ENCODE data around the gene DLK2. TPM values are rescaled to one million over a fixed set of nuclear protein-coding genes. Genes with fewer than 3 reads are reported as not detected.
A peak's percentile ranks its signal among the peaks of the same experiment; 100 is the strongest.

Gene DLK2
- total RNA-seq, 2 experiments from 2014 or later: 0.78 to 0.93 TPM

DNA sequence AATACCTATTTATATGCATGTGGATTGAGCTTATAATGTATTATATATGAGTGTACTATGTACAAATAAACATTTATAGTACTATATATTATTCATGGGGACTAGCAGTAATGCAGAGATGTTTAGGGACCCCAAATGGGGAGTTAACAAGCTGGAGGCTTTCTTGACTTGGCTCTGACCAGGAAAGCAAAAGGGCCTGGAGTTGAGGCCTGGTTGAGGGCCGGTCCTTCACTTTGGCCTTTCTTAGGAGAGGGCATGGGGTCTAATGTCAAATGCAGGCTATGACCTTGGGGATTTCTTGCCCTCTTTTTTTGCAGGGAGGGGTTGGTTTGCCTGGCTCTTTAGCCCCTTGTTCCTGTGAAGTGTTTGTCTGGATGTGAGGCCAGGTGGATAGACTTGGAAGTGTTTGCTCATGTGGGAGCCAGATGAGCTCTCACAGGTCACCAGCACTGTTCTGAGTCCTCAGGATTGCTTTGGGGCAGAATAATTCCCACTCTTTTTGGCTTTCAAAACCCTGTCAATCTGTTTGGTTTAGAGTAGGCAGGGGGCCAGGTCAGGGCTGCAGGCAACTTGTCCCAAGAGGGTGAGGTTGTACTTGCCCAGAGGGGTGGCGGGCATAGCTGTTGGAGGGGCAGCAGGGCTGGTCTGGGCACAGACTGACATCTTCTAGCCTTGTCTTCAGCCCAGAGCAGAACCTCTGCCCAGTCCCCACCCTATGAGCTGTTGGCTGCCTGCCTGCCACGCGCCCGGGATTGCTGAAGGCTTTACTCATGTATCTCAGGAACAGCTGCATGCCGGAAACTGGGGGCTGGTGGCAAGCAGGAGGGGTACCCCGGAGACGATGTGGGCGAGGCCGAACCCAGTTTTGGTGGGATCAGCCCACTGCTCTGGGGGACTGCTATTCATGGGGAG lies 36.7 kb upstream of the DLK2 start:
- H3K36me3 Mint-ChIP-seq: peaks cover 4% of the 10 kb centered on the region
- no peak for DNase-seq
- no peak overlapping the region for H3K27ac Mint-ChIP-seq
- H3K4me3 Mint-ChIP-seq: no peak overlapping the region
- H3K4me1 Mint-ChIP-seq: peaks cover 16% of the 10 kb centered on the region
- H3K27me3 Mint-ChIP-seq: no peaks in the 10 kb centered on the region
- H3K9me3 Mint-ChIP-seq: no peaks in the 10 kb centered on the region

DNA sequence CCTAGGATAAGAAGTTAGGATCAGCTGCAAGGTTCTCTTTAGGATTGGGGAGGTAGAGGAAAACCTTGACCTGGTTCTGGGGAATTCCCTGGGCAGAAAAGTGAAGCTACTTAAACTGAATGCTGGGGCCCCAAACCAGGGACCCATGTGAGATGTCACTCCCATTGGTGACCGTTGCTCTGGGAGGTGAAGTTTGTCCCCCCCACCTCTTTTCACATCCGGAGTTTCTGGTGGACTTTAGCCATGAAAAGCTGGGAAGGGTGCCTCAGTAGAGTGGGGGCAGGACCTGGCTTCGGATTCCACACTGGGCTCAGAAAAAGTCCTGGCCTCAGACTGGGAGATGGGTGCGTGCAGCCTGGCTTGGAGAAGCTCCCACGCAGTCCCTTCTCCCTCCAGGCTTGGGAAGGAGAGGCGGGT lies 35.2 kb upstream of the DLK2 start:
- H3K9me3 Mint-ChIP-seq: no peaks in the 10 kb centered on the region
- H3K4me3 Mint-ChIP-seq: no peak overlapping the region
- H3K4me1 Mint-ChIP-seq: peaks cover 19% of the 10 kb centered on the region
- H3K27ac Mint-ChIP-seq: no peak overlapping the region
- no peaks in the 10 kb centered on the region for H3K27me3 Mint-ChIP-seq
- no peak for DNase-seq
- H3K36me3 Mint-ChIP-seq: peaks cover 4% of the 10 kb centered on the region

DNA sequence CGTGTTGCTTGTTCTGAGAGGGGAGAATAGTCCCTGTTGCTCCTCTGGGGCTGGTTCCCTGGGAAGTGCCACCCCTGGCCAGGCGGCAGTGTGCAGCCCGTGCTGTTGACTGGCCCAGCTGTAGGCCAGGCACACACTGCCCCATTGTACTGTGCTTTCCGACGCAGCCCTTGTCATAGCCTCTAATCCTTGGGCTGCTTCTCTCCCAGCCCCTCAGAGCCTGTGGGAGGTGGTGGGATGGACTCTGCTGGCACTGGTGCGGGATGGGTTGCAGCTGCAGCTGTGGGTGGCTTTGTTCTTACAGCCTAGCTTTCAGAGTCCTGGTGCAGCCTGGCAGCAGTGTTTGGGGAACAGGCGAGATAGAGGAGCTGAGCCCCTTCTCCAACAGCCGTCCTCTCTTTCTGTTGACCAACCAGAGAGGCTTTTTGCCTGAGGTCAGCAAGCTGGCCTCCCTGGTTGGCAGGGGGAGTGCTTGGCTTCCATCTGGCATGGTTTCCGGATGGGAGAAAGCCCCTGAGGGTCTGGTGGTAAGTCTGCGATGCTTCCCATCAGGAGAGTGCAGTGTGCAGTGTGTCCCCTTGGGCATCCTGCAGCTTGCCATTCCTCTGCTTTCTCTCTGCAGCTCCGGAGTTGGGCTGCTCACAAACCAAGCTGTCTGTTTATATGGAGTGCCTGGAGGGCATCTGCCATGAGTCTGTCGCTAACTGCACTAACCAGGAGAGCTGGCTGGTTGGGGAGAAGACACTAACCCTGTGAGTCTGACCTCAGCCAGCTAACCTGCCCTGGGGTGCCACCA lies 34.1 kb upstream of the DLK2 start:
- H3K4me3 Mint-ChIP-seq: no peak overlapping the region
- H3K27me3 Mint-ChIP-seq: no peaks in the 10 kb centered on the region
- H3K9me3 Mint-ChIP-seq: no peaks in the 10 kb centered on the region
- H3K36me3 Mint-ChIP-seq: peaks cover 4% of the 10 kb centered on the region
- no peak for DNase-seq
- peaks cover 14% of the 10 kb centered on the region for H3K4me1 Mint-ChIP-seq
- H3K27ac Mint-ChIP-seq: no peak overlapping the region

DNA sequence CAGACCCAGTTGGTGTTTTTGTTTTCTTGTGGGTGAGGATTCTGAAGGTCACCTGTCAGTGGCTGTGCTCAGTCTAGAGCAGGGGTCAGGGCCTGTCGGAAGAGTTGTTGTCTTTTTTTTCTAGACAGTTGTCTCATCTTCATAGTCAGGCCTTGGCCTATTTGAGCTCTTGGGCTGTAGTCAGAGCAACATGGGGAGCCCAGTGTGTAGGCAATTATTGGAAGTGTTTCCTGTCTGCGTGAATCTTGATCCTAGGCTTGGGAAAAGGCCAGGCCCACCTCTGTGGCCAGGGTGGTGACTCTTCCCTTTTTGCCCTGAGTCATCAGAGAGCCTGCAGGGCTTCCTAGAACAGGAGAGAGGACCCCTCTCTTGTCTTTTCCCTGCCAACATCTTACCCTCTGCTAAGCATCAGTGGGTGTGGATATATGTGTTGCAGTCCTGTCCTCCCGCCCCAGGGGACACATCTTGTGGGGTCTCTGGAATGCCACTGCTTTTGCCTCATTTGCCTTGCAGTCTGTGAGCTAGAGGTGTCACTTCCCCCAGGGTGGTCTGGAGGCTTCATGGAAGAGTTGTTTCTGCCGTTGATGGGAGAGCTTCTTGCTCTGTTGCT lies 33.4 kb upstream of the DLK2 start:
- Mint-ChIP-seq H3K27ac (no peak overlapping the region), H3K9me3 (no peaks in the 10 kb centered on the region), H3K36me3 (peaks cover 4% of the 10 kb centered on the region), H3K4me1 (peaks cover 9% of the 10 kb centered on the region), H3K4me3 (no peak overlapping the region), H3K27me3 (no peaks in the 10 kb centered on the region)
- DNase-seq: no peak

DNA sequence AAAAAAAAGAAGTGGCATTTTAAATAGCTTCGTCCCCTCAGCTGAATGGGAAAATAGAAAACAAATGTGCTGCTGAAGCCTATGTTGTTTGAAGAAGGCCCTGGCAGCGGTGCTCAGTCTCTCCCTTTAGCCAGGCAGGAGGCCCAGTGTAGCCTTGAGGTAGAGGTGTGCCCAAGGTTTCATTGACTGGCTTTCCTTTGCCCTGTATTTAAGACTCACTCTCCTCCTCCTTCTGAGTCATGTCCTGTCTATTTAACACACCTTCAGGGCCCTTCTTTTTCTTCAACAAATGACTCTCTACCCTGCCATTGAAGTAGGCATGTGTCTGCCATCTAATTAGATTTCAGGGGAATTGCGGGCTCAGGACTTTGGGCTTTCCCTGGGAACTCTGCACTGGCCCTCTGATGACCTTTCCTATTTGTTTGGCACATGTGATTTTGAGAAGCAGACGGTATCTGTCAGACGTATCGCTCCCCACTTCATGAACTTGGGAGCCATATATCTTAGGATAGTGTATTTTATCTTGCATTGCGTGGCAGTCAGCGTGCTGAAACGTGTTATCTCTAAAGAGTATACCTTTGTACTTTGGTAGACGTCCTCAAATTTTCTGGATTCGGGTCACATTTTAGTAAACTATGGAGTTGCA lies 26.4 kb upstream of the DLK2 start:
- Mint-ChIP-seq H3K27ac (no peak overlapping the region), H3K36me3 (peaks cover 13% of the 10 kb centered on the region), H3K4me1 (peaks cover 37% of the 10 kb centered on the region), H3K9me3 (no peaks in the 10 kb centered on the region), H3K27me3 (no peaks in the 10 kb centered on the region), H3K4me3 (no peak overlapping the region)
- no peak for DNase-seq

DNA sequence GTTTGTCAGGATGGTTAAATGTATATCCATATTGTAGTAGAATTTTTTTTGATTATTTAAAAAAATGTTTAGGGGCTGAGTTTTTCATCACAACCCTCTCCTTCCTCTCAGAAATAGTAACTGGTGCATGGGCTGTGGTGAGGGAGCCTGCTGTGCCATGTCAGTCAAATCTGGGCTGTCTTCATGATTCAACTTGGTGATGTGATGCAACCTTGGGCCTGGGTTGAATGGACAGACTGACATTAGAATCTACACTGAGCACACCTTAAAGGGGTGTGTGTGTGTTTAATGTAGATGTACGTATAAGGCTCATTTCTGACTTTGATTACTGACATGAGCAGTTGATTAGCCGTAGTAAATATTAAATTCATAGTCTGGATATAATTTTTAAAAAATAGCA lies 25.7 kb upstream of the DLK2 start:
- DNase-seq: no peak
- Mint-ChIP-seq H3K4me1 (peaks cover 37% of the 10 kb centered on the region), H3K9me3 (no peaks in the 10 kb centered on the region), H3K4me3 (no peak overlapping the region), H3K27me3 (no peaks in the 10 kb centered on the region), H3K36me3 (peaks cover 13% of the 10 kb centered on the region), H3K27ac (no peak overlapping the region)

DNA sequence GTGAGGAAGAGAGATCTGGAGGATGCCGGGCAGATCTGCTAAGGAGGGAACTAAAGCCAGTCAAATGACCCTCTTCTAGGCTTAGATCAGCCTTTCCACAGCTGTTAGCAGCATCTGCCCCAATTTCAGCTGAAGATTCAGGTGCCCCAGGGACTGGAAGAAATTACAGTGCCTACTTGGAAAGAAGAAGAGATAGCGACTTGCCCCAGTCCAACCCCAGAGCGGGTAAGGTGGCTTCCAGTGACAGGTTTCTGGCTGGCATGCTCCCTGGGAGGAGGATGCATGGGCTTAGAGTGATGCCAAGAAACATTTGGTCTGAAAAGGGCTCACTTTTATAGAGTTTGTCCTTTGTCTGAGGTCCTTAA lies 22.6 kb upstream of the DLK2 start:
- Mint-ChIP-seq H3K36me3 (peaks cover 13% of the 10 kb centered on the region), H3K27ac (peak overlapping the region; percentile 95), H3K4me1 (peaks cover 37% of the 10 kb centered on the region), H3K9me3 (no peaks in the 10 kb centered on the region), H3K4me3 (peak overlapping the region; percentile 98), H3K27me3 (no peaks in the 10 kb centered on the region)
- no peak for DNase-seq

DNA sequence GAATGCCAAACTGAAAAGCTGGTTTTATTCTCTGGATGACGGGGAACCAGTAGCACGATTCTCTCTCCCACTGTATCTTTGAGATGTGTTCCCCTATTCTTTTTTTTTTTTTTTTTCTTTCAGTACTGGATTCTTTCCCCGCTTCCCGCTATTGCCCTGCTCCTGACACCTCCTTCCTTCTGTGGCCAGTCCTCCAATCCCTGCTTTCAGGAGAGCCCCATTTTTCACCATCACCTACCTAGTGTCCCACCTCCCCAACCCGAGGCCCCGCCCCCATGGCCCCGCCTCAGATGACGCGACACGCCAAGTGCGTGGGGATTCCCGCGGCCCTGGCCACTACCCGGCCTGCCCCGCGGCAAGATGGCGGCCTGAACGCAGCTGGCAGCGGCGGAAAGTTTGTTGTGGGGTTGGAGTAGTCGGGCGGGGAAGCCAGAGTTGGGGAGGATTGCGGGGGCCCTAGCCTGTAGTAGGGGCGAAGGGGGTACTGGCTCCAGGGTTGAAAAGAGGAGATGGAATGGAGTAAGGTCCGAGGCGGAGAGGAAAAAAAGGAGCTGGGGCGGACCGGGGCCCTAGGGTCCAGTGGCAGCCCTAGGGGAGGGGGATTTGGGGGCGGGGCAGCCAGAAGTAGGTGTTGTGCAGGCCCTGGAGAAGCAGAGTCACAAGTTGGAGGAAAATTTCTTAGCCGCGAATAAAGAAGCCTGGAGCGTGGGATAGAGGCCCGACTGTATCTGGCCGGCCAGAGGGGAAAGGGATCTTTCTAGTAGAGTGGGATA lies 22.1 kb upstream of the DLK2 start, which contains the start of gene TJAP1:
Gene TJAP1, plus strand, starts transcription at position 336 of the 773 bp plus-strand sequence. CDS start 21,432 bp downstream, outside the sequence.
- Mint-ChIP-seq H3K27ac (peak within 1 kb of the TSS; percentile 95), H3K9me3 (no peaks in the 10 kb centered on the region), H3K27me3 (no peaks in the 10 kb centered on the region), H3K4me1 (peaks cover 37% of the 10 kb centered on the region), H3K36me3 (peaks cover 13% of the 10 kb centered on the region), H3K4me3 (peak within 1 kb of the TSS; percentile 98)
- peak; percentile 98 for DNase-seq

DNA sequence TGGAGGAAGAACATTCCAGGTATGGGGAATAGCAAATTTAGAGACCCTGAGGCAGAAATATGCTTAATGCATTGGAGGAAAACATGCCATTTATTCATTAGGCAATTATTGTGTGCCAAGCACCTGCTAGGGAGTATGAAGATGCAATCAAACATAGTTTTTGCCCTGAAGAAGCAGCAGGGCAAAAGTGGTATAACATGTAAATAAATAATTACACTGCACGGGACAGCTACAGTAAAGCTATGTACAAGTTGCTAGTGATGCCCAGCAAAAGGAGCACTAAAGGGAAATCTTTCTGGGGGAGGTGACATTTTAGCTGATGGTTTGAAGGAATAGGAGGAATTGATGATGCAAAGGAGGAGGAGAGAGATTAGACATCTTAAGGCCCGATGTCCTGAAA lies 21.4 kb upstream of the DLK2 start:
- no peak for DNase-seq
- Mint-ChIP-seq H3K27ac (peak overlapping the region; percentile 95), H3K36me3 (peaks cover 8% of the 10 kb centered on the region)

DNA sequence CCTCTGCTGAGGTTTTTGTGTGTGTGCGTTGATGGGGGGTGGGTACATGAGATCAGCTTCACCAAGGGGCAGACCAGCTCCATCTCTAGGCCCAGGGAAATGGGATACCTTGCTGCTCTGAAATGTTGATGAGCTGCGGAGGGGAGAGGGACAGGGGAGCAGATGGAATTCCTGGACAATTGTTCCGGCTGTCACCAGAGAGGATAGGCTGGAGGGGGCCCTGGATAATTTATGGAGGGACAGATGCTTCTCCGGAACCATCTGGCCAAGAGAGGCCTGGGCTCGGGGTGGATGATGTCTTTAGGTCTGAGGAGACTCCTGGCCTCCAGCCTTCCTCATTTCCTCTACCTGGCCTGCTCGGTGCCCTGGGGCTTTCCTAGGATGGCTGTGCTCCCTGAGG lies 20.2 kb upstream of the DLK2 start:
- peaks cover 8% of the 10 kb centered on the region for H3K36me3 Mint-ChIP-seq
- DNase-seq: no peak
- no peak overlapping the region for H3K27ac Mint-ChIP-seq
- peaks cover 8% of the 10 kb centered on the region for H3K27me3 Mint-ChIP-seq
- peaks cover 27% of the 10 kb centered on the region for H3K4me1 Mint-ChIP-seq
- no peak overlapping the region for H3K4me3 Mint-ChIP-seq
- no peaks in the 10 kb centered on the region for H3K9me3 Mint-ChIP-seq

More for the DNA sequence above, 21.4 kb upstream of the DLK2 start:
- Mint-ChIP-seq H3K4me1 (peaks cover 35% of the 10 kb centered on the region), H3K9me3 (no peaks in the 10 kb centered on the region), H3K4me3 (peak overlapping the region; percentile 98), H3K27me3 (no peaks in the 10 kb centered on the region)

DNA sequence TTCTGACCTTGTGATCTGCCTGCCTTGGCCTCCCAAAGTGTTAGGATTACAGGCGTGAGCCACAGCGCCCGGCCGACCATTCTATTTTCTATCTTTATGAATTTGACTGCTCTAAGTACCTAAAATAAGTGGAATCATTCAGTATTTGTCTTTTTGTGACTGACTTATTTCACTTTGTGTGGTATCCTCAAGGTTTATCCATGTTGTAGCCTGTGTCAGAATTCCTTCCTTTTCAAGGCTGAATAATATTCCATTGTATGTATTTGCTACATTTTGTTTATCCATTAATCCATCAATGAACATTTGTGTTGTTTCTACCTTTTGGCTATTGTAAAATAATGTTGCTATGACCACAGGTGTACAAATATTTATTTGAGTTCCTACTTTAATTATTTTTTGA lies 17.2 kb upstream of the DLK2 start:
- no peak for DNase-seq
- peaks cover 21% of the 10 kb centered on the region for H3K27me3 Mint-ChIP-seq
- H3K36me3 Mint-ChIP-seq: no peaks in the 10 kb centered on the region
- no peak overlapping the region for H3K27ac Mint-ChIP-seq
- H3K4me3 Mint-ChIP-seq: no peak overlapping the region
- peaks cover 7% of the 10 kb centered on the region for H3K4me1 Mint-ChIP-seq
- no peaks in the 10 kb centered on the region for H3K9me3 Mint-ChIP-seq

DNA sequence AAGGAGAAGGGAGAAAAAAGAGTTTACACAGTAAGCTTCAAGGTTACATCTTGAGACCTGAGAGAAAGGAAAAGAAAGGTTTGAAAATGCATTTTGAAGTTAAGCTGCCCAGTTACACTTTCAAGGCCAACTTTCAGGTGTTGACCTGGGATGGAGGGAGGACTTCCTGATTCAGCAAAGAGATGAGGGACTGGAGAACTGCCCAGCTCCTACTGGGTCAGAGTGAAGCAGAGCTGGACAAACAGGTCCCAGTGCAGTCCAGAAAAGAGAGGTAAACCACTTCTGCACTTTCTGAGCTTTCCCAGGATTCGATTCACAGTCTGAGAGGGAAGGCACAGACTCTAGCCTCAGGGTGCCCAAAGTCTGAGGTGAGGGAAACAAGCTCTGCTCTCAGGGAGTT lies 16.1 kb upstream of the DLK2 start:
- no peaks in the 10 kb centered on the region for H3K36me3 Mint-ChIP-seq
- no peak for DNase-seq
- H3K4me1 Mint-ChIP-seq: no peaks in the 10 kb centered on the region
- no peaks in the 10 kb centered on the region for H3K9me3 Mint-ChIP-seq
- no peak overlapping the region for H3K27ac Mint-ChIP-seq
- peaks cover 24% of the 10 kb centered on the region for H3K27me3 Mint-ChIP-seq
- no peak overlapping the region for H3K4me3 Mint-ChIP-seq

DNA sequence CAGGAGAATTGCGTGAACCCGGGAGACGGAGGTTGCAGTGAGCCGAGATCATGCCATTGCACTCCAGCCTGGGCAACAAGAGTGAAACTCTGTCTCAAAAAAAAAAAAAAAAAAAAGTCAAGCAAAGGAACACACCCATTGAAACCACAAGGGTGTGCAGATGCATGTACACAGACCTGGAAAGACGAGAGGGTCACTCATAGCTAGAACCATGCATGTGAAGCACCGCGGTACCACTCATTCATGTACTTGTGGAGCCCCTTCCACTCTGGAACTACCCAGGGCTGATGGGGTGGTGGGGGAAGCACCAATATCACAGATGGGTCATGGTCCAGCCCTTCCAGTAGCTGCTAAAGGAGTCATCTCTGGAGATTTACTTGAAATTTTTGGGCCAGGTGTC lies 14.6 kb upstream of the DLK2 start:
- Mint-ChIP-seq H3K27me3 (peaks cover 24% of the 10 kb centered on the region), H3K9me3 (no peaks in the 10 kb centered on the region), H3K4me3 (no peak overlapping the region), H3K36me3 (no peaks in the 10 kb centered on the region), H3K4me1 (no peaks in the 10 kb centered on the region), H3K27ac (no peak overlapping the region)
- no peak for DNase-seq

Data from activated naive CD8-positive, alpha-beta T cell treated with anti-CD3 and anti-CD28 coated beads for 36 hours (primary cell).